Activated CD4-positive, alpha-beta T cell treated with anti-CD3 and anti-CD28 coated beads, Interleukin-2, amount 50 U/mL, for 1 hour (primary cell): ENCODE results near the gene MYH9.

Source experiments
- DNase-seq: peaks from one replicate; pipeline ENCODE4 v3.0.0-alpha.2; 2020

Gene MYH9

DNA sequence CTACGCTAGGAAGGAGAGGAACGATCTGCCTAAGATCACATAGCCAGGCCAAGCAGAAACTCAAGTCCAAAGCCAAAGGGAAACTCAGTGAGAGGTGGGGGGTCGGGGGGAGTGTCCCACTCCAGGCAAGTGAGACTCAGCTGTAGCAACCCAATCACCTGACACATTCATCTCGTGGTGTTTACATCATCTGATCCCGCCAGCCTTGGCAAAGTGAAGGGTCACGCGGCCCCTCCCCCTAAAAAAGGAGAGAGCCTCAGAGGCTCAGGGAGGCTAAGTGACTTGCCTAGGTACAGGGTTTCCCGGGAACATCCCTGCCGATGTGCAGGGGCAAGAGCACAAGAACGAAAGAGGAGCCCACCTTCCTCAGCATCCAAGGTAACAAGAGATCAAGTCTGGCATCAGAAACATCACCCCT is 21.5 kb downstream of the MYH9 start:
- no peak for DNase-seq

DNA sequence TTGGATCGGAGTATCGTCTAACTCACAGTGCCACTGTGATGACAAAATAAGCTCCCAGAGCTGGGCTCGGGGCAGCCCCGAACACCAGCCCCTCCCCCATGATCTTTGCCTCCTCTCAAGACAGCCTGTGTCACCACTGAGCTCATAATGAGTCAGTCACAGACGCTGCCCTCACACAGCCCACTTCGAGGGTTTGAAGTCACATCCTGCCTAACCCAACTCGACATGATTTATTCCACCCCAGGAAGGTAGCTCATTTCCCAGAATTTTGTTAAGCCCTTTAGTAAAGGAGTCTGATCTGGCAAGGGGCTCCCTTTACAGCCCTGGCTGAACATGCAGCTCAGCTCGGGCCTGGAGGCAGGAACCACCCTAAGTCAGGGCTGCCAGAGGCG is 22.8 kb downstream of the MYH9 start:
- peak; percentile 87 for DNase-seq

DNA sequence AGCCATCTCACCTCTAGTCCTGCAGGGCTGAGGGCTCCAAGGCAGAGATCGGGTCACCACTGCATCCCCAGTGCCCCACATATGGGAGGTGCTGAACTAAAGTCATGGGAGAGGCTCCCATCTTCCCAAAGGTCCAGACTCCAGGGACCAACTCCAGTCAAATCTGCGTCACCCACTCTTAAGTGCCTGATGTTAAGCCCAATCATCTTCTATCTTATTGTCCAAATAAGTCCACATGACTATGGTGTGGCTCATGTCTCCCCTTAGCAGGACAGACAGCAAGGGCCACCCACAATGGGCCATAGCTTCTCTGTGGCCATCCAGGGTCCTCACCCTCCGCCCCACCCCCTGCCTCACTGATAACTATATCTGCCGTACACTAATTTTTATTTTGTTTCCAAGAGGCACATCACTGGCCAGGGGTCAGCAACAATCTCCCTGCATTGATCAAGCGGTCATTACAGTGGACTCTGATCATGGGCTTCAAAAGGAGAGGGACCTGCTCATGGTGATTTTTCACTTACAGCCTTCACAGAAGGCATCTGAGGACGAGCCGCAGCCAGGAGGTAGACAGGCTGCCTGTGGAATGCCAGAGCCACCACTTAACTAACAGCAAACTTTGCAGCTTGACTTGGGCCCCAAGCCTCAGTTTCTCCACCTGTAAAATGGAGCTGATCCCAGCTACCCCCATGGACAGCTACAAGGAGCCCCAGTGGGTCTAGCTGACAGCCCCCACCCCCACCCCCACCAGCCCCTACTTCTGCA is 23.3 kb downstream of the MYH9 start:
- DNase-seq, result no peak

DNA sequence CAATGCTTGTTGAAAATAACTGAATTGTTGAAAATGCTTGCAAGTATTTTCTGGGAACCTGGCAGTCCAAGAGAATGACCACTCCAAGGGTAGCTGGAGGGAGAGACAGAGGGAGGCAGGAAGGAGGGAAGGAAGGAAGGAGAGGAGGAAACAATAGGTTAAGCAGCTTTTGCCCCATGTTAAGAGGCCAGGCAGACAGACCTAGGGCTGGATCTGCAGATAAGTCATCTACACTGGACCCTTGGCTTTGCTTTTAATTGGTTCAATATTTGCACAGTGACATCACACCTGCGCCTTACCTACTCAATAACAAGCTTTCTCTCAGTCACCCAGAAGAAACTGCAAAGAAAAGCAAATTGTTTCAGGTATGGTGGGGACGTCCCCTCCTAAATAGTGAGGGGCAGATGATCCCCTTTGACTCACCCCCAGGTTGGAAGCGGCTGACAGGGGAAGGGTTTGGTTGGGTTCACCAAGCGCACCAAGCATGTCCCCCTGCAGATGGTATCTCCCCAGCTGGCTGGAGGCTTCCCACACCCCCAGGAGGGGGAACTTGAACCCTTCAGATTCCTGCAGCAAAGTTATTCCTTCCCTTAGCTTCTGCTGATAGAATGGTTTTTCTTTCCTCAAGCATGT is 24.3 kb downstream of the MYH9 start:
- no peak for DNase-seq

DNA sequence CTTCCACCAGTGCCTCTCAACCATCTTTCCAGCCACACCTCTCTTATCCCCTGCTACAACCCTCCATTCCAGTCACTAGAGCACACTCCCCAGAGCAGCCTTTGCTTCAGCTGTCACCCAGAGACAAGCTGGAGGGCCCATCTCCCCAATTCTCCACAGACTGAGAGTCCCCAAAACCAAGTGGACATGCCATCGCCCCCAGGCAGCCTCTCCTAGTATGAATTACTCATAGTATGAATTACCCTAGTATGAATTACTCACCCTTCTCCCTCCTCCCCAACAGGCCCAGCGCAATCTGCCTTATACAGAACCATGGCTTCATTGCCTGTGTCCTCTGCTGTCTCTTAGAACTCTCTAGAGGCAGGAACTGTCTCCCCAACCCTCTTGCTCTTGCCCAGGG is 24.8 kb downstream of the MYH9 start:
- no peak for DNase-seq

DNA sequence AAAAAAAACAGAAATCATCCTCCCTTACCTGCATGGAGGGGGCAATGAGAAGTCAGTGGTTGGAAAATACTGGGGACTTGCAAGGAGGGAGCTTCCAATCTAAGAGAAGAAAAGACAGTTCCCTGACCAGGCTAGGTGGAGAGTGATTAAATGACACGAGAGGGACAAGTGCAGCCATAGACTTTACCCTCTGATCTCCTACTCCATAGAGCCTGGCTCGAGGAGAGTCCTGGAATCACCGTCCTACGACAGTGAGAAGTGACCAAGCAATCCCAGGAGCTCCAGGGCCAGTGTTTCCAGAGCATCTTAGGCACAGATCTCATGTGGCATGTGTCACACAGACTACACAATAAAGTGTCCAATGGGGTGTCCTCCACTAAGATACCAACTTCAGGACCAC is 25.7 kb downstream of the MYH9 start:
- no peak for DNase-seq

DNA sequence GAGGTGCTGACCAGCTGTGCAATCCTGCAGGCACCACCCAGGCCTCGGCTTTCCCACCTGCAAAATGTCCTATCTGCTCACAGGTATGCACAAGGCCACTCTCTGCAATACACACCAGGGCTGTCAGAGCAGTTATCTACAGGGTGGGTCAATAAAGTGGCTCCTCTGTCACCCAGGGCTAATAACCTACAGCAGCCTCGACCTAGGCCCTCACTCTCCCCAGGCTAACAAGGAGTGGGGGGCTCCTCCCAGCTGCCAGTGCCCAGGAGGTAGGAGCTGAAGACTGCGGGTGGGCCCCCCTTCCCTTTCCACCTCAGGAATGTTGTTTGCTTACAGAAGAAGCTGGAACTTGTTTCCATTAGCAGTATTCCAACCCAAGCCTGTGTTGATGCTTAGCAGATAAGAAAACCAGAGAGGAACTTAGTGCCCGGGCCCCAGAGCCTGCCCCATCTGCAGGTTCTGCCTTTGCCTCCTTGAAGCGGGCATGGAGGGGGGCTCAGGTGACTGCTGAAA is 26.8 kb downstream of the MYH9 start:
- DNase-seq, result no peak

DNA sequence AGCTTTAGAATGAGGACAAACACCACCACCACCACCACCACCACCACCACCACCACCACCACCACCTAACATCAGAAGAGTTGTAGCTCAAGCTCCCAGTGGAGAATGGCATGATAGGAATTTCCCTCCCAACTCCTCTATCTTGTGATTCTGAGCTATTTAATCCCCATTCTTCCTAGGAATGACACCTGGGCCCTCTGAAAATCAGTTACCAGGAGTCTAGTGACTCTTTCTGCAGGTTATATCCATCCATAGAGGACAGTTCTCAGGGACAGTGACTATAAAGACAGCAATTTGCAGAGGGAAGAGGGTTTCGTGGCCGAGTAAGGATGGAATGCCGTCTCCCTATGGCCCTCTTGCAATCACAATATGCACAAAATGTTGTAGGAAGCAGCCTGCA is 27.8 kb downstream of the MYH9 start:
- no peak for DNase-seq

DNA sequence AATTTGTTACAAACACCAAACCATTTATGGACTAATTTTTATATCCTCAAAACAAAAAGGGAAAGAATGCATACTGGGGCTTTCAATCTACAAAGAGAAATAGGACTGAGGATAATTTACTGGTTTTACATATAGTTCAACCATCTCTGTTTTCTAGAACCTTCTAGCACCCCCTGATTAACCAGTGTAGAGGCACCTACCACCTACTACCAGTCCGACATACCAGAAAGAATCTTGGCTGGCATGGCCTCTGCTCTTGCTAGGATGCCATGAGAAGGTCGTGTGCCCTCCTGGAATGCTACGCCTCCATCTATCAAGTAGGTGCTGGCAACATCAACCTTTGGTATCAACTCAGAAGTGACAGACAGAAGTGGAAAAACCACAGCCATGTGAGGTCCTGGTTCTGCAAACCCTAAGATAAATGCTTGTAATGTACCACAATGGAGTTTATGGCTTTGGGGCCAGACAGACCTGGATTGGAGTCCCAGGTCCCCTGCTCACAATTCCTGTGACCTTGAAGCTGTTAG is 28.2 kb downstream of the MYH9 start:
- no peak for DNase-seq

DNA sequence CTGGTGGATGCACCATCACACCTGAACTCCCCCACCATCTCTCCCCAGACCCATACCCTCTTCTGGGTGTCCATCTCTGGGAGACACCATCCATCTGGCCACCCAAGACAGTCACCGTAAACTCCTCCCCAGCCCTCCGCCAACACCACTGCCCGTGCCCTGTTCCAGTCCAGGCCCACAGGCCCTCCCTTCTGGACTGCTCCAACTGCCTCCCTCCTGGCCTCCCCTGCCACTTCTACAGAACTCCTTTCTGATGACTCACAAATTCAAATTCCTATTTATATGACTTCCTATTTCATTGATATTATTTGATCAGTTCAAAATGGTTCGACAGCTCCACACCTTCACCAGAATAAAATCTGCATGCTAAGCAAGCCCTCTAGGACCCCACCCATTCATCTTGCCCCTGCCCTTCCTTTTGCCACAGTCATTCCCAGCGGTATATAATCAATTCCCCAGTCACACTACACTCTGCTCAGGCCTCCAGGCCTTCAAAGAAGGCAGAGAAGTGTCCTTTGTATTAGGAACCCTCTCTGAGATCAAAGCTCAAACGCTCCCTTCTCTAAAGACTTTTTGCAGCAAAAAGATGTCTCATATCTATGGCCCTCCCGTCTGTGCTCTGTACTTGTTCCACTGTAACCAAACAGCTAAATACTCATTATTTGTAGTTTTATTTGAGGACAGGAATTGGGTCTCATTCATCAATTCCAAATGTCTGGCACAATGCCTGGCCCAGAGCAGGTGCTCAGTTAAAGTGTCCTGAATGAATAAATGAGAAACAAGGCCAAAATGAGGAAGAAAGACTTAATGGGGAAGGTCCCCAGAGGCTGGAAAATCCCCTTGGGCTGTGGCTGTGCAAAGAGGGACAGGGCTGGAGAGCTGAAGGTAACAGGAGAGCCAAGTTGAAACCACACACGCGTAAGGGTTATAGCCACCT is 29.0 kb downstream of the MYH9 start:
- no peak for DNase-seq

DNA sequence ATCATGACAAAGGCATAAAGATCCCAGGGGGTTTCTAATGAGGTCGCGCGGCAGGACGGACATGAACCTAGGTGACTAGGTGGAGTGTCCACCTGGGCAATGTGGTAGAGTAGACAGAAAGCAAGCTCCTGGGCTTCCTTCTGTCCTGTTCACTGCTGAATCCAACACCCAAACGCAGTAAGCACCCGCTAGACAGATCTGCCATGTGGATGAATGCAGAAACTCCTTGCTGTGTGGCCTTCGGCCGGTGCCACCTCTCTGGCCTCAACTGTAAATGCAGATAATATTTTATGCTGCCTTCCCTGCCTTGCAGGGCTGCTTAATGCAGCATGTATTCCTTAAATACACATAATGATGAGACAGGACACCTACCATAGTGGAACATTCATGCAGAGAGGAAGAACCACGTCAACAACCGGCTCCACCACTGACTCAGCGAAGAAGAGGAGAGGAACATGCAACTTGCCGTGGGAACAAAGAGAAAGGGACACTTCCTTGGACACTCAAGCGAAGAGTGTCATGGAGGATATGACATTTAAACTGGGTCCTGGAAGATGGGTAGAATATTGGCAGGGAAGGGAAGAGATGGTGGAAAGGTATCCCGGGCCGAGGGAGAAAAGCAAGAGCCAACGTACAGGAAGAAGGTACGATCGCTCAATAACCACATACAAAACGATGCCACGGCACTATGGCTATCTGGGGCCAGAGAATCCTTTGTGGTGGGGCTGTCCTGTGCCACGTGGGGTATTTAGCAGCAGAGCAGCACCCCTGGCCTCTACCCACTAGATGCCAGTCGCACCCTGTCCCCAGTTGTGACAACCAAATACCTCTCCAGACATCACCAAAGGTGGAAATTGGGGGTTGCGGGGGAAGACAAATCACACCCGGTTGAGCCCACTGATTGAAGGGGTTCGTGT is 30.8 kb downstream of the MYH9 start:
- peak; percentile 50 for DNase-seq

DNA sequence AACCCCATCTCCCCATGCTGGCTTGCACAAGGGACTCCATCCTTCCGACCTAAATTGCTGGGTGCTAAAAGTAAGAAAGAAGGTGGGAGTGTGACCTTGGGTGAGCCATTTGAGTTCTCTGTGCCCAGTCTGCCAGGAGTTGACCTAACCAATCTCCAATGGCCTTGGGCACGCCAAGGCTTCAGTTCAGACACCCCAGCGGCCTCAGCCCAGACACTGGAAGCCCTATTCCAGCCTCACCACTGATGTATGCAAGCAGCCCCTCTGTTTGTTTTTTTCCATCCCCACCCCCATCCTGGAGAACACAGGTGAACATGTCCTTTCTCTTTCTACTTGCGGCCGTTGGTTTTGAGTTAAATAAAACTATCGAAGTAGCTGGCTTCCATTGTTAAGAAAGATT is 31.9 kb downstream of the MYH9 start:
- no peak for DNase-seq

DNA sequence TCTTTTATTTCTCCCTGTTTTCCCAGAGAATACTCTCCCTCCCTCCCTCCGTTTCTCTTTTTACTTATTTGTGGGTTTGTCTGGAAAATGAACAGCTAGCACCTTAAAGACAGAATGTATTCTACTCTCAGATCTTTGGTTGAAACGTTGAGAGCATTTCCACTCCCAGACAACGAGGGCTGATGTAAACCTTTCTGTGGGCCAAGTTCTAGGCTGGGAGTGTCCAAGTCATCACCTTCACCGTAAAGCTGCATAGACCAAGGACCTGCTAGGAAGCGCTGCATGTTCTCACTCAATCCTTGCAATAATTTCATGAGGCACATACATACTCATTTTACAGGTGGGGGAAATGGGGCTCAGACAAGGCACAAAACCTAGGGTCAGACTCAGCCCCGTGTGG is 32.4 kb downstream of the MYH9 start:
- no peak for DNase-seq

DNA sequence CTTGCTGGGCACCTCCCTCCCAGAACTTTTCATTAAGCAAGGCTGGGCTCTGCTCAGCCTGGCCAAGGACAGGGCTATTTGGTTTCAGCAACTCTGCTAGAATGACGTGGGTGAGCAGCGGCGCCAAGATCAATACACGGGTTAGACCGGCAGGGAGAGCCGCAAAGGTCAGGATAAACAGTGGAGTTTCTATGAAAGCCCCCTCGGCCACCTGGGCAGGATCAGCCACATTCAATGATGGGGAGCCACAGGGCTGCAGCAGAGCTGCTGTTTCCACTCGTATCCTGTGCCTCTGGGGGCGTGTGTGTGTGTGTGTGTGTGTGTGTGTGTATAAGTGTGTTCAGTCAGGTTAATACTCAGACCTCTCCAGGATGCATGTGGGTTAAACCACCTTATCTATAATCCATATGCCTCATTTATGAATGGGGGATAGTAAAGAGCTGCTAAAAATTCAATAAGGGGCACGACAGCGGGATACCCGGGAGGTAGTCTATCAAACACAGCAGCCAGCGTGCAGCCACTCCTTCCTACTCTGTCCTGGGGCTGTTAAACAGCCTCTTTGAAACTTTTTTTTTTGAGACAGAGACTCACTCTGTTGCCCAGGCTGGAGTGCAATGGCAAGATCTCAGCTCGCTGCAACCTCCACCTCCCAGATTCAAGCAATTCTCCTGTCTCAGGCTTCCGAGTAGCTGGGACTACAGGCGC is 34.8 kb downstream of the MYH9 start:
- peak; percentile 31 for DNase-seq

DNA sequence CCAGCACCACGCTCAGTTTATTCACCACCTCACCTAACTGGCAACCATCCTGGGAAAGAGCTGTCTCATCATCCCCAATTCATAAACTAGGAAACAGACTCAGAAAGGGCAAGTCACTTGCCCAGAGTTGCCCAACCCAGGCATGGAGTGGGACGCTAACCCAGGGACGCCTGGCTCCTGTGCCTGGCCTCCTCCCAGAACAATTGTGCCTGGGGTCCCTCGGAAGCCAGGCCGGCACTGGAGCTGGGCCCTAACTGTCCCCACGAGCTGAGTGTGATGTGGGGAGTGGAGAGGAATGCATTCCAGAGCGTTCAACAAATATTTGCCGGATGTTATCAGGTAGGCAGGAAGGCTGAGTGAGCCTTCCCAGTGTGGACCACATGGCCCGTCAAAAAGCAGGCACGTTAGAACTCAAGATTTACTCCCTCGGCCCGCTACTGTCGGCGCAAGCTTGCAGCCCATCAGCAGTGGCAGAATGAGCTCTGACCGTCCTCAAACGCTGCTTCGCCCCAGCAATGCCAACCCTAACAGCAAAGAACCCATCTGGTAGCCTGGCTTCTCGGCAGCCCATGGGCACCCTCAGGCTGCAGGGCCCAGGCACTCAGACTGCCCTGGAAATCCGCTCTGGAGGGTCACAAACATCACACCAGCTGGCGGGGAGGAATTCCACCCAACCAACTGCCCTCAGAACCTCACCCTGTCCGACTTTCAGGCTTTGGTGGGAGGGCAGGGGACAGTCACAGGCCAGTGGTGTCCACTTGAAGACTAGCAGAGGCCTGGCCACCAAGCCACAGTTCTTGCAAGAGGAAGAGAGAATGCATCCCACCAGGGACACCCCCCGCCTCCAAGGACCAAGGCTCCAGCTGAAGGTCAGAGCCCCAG is 35.6 kb downstream of the MYH9 start:
- DNase-seq, result no peak

DNA sequence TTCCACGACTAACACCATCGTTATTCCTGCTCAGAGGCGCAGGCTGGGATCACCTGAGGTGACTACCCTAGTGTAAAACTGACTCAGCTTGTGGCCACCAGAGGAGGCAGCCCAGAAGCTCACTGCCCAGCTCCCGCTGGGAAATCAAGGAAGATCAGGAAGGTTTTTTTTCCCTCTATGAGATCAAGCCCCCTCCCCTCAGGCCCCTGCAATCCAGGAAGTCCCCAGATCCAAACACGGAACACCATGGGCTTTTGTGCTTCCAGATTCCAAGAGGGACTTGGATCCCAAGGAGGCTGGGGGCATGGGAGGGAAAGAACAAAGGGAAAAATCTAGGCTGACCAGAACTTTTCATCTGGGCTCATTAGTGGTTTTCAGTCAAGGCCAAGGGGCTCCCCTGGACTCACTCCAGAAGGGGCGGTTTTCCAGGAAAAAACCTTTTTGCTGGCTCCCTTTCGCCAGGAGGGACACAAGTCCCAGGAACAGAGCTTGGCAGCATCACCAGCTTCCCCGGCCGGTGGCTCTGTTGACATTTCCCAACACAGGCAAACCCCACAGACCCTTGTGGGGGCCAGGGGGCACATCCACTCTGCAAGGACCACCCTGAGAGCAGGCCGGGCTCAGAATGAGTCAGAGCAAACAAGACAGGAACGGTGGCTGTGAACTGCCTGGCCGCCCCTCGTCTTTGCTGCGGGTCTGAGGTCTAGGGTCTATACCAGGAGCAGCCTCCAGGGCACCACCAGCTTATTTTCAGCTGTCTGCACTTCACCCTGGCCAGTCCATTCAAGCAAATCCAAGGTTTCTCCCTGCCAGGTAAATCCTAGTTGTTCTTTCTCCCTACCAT is 36.8 kb downstream of the MYH9 start:
- no peak for DNase-seq

DNA sequence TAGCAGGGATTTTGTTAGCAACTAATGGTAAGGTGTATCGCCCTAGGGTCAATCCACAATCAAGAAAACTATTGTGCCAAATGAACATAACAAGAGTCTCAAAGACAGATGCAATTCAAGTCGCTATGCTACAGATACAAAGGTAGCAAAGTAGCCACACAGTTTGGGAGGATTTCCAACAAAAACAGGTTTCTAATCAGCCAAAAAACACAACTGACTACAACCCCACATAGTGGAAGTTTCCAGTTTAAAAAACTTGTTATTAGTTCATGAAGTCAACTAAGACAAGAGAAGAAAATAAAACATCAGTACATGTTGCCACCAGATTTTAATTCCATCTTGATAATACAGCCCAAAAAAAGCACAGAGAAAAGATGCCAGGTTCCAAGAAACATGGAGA is 38.0 kb downstream of the MYH9 start:
- no peak for DNase-seq

DNA sequence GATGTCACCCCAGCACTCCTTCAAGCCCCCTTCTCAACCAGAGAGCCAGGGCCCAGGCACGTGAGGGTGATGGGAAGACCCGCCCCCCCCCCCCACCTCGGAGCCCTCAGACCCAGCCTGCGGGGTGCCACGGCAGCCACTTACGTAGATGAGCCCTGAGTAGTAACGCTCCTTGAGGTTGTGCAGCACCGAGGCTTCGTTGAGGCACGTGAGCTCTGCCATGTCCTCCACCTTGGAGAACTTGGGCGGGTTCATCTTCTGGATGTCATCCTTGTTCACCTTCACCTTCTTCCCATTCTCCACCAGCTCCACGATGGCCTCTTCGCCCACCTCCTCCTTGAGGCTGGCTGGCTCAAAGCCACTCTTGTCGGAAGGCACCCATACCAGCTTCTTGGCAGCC is 39.0 kb downstream of the MYH9 start:
- no peak for DNase-seq

DNA sequence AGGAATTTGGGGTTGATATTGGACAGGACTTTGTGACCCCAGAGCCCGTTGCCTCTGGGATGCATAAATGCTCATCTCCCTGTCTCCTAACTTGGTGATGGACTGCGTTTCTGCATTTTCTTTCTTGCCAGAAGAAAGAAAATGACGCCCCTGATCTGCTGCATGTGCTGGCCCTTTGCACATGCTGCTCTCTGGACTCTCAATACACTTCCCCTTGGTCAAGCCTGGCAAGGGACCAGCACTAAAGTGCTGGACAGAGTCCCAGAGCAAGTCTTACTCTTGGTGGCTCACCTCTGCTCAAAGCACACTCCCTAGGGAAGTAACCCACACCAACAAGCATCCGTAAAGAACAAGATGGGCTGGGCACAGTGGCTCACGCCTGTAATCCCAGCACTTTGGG is 40.7 kb downstream of the MYH9 start:
- DNase-seq, result no peak
